ENCODE results near the gene CRACDL.

CRACDL gene

DNA sequence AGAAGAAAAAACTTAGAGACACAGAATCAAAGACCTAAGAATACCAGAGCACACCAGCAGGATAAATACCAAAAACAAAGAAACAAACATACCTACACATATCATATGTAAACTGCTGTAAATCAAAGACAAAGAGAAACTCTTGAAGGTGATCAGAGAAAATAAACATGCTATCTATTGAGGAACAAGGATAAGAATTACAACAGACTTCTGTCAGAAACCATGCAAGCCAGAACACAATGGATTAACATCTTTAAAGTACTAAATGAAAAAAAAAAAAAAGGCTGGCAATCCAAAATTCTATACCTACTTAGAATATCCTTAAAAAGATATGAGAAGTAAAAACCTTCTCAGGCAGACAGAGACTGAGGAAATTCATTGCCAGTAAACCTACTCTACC, 153.5 kb downstream of the CRACDL start:
- no peak overlapping the region for H3K4me3 ChIP-seq (ENCODE audit: low read length)
- no peak for DNase-seq (ENCODE audit: low read depth)
- TF ChIP-seq, protein P1, sequence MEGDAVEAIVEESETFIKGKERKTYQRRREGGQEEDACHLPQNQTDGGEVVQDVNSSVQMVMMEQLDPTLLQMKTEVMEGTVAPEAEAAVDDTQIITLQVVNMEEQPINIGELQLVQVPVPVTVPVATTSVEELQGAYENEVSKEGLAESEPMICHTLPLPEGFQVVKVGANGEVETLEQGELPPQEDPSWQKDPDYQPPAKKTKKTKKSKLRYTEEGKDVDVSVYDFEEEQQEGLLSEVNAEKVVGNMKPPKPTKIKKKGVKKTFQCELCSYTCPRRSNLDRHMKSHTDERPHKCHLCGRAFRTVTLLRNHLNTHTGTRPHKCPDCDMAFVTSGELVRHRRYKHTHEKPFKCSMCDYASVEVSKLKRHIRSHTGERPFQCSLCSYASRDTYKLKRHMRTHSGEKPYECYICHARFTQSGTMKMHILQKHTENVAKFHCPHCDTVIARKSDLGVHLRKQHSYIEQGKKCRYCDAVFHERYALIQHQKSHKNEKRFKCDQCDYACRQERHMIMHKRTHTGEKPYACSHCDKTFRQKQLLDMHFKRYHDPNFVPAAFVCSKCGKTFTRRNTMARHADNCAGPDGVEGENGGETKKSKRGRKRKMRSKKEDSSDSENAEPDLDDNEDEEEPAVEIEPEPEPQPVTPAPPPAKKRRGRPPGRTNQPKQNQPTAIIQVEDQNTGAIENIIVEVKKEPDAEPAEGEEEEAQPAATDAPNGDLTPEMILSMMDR (IDR thresholded peaks at IDR 0.05; ENCODE audit: insufficient read depth, low read depth, low read length, missing control alignments) = no peak

DNA sequence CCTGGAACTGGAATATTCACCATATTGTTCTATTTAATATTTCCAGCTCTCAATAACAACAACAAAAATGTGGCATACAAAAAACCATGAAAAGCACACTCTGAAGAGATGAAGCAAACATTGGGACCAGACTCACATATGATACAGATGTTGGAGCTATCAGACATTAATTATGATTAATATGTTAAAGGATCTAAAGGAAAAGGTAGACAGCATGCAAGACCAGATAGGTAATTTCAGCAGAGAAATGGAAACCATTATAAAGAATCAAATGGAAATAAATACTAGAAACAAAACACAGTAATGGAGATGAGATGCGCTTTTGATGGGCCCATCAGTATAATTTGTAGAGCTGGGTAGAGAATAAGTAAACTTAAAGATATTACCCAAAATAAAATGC, 154.2 kb downstream of the CRACDL start:
- TF ChIP-seq, protein P1 (IDR thresholded peaks at IDR 0.05; ENCODE audit: insufficient read depth, low read depth, low read length, missing control alignments) = no peak
- H3K4me3 ChIP-seq (ENCODE audit: low read length) = no peak overlapping the region
- DNase-seq (ENCODE audit: low read depth) = no peak

DNA sequence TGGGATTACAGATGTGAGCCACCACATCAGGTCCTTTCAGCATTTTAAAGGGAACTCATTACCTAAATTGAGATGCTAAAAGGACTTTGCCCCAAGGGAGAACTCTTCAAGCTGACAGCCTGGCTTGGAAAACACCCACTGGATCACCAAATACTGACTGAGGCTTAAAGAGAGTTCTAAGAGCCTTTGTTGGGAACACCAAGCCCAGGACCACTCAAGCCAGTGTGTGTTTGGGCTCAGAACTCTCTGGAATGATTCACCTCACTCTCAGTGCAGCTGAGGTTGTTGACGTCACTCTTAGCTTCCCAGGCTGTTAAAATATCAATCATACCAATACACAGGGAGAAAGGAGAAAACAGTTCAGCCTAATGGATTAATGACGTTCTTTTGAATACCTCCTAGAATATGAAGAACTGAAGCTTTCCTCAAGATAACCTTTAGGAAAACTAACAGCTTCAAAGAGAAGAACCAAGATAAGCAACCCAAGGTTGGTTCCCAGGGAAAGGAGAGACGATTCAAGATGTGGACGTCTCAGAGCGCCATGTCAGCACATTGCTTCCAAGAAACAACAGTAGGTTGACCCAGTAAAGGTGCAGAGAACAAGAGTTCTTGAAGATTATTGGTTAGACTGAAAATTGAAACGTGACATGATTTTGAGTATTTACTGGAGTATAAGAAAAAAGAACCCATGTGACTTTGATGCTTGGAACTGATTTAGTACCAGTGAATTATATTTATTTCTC, 157.1 kb downstream of the CRACDL start:
- no peak for DNase-seq (ENCODE audit: low read depth)
- H3K4me3 ChIP-seq (ENCODE audit: low read length) = no peak overlapping the region
- TF ChIP-seq, protein P1 (IDR thresholded peaks at IDR 0.05; ENCODE audit: insufficient read depth, low read depth, low read length, missing control alignments) = no peak

DNA sequence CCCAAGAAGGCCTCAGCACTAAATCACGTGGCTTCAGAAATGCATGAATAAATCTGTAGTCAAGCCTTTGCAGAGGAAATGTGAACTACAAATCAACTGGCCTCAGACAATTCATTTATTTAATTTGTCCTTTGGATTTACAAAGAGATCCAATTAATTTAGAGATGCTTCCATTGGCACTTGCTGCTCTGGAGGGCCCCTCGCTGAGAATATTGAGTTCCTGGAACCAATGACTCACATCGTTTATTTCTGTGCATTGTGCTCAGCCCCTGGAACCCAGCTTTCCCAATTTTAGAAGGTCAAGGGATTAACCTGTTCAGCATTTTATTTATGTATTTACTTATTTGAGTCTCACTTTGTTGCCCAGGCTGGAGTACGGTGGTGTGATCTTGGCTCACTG, 157.9 kb downstream of the CRACDL start:
- DNase-seq (ENCODE audit: low read depth) = no peak
- H3K4me3 ChIP-seq (ENCODE audit: low read length) = no peak overlapping the region
- TF ChIP-seq, protein P1 (IDR thresholded peaks at IDR 0.05; ENCODE audit: insufficient read depth, low read depth, low read length, missing control alignments) = no peak

DNA sequence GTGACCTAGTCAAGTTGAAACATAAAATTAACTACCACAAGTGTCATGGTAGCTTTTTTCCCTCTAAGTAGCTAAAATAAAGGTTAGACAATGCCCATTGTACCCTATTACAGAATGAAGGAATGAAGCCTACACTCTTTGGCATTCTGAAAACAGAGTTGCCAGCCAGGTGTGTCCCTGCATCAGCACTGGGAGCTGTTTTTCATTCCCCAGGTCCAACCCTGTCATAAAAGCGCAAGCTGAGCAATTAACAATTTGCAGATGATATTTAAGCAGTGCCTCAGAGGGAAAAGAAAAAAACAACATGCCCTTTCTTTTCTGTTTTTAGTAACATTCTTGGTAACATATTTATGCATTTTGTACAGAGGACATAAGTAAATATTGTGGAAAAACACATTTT, 158.3 kb downstream of the CRACDL start:
- TF ChIP-seq, protein P1 (IDR thresholded peaks at IDR 0.05; ENCODE audit: insufficient read depth, low read depth, low read length, missing control alignments) = no peak
- no peak overlapping the region for H3K4me3 ChIP-seq (ENCODE audit: low read length)
- DNase-seq (ENCODE audit: low read depth) = no peak

DNA sequence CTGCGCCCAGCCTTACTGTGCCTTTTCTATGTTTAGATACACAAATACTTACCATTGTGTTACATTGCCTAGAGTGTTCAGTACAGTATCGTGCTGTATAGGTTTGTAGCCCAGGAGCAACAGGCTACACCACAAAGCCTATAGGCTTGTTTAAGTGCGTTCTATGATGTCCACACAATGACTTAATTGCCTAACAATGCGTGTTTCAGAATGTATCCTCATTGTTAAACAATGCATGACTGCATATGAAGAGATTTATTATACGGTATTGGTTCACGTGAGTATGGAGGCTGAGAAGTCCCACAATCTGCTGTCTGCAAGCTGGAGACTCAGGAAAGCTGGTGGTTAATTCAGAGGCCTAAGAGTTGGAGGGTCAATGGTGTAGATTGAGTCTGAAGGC, 158.9 kb downstream of the CRACDL start:
- DNase-seq (ENCODE audit: low read depth) = peak; percentile 30
- no peak overlapping the region for H3K4me3 ChIP-seq (ENCODE audit: low read length)
- TF ChIP-seq, protein P1 (IDR thresholded peaks at IDR 0.05; ENCODE audit: insufficient read depth, low read depth, low read length, missing control alignments) = no peak

DNA sequence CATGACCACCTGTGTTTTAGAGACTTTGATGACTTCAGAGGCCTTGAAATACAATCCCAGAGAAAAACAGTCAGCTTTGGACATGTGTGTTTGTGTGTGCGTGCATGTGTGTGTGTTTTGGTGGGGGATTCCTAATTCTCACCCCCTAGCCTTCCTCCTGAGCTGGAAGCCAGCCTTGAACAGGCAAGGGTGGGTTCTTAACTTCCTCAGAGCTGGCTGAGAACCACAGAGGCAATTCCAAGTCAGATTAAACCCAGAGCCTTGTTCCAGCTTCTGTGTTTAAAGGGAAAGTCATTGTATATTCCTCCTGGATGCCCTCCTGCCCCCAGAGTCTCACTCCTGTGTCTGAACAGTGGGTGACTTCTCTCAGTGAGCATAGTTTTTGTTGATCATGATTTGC, 159.9 kb downstream of the CRACDL start:
- no peak for DNase-seq (ENCODE audit: low read depth)
- H3K4me3 ChIP-seq (ENCODE audit: low read length) = no peak overlapping the region
- TF ChIP-seq, protein P1 (IDR thresholded peaks at IDR 0.05; ENCODE audit: insufficient read depth, low read depth, low read length, missing control alignments) = no peak
